GM19397 (cell line): ENCODE results near the gene VIM.
A peak's percentile ranks its signal among the peaks of the same experiment; 100 is the strongest.

Experiments used
- ATAC-seq: cut with Tn5 transposase; IDR thresholded peaks from one replicate; pipeline ENCODE4 v1.9.1; 2021; ENCODE audit warnings: mild to moderate bottlenecking, moderate library complexity; ENCODE audit not compliant: unreplicated experiment

Gene VIM

DNA sequence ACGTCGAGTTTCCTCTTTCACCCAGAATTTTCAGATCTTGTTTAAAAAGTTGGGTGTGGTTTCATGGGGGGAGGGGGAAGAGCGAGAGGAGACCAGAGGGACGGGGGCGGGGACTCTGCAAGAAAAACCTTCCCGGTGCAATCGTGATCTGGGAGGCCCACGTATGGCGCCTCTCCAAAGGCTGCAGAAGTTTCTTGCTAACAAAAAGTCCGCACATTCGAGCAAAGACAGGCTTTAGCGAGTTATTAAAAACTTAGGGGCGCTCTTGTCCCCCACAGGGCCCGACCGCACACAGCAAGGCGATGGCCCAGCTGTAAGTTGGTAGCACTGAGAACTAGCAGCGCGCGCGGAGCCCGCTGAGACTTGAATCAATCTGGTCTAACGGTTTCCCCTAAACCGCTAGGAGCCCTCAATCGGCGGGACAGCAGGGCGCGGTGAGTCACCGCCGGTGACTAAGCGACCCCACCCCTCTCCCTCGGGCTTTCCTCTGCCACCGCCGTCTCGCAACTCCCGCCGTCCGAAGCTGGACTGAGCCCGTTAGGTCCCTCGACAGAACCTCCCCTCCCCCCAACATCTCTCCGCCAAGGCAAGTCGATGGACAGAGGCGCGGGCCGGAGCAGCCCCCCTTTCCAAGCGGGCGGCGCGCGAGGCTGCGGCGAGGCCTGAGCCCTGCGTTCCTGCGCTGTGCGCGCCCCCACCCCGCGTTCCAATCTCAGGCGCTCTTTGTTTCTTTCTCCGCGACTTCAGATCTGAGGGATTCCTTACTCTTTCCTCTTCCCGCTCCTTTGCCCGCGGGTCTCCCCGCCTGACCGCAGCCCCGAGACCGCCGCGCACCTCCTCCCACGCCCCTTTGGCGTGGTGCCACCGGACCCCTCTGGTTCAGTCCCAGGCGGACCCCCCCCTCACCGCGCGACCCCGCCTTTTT lies at the start of gene VIM:
TSS of gene VIM (plus strand) at position 151 of the 925 bp plus-strand sequence. CDS start 1,182 bp downstream, outside the sequence.
- ATAC-seq: peak; percentile 40

DNA sequence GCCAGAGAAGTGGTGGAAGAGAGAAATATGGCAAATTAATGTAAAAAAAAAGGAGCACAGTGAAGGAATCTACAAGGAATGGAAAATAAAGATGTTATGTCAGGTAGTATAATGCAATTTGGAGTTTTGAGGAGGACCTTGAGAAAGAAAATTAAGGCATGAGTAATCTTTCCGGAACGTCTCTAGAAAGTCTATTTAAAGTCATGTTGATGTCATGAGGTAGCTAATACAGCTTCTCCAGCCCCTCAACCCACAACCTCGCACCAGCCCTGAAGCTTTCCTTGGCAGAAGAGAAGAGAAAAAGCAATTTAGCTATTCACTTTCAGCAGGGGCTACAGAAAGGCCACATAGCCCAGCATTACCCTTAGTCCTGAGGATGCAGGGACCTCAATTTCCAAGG lies 49.0 kb upstream of the VIM start:
- ATAC-seq: no peak

- no peak for ATAC-seq
These were observed 46.9 kb upstream of the VIM start for GRCh38 chr10:17181110-17181509.

GRCh38 chr10:17181751-17182150 lies 46.3 kb upstream of the VIM start:
- ATAC-seq: no peak

DNA sequence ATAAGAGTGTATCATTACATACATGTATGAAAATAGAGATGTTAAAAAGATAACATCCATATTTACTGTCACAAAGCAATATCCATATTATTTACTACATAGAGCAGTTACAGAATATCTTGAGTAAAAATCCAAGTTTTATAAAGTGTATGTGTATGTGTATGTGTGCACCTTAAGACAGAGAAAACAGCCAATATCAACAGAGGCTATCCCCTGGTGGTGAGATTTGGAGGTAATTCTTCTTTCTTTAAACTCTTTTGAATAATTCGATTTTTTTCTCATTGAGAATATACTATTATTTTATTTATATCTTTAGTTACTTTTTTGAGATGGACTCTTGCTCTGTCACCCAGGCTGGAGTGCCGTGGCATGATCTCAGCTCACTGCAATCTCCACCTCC lies 44.9 kb upstream of the VIM start:
- no peak for ATAC-seq

GRCh38 chr10:17185873-17186272 lies 42.2 kb upstream of the VIM start:
- ATAC-seq: no peak

DNA sequence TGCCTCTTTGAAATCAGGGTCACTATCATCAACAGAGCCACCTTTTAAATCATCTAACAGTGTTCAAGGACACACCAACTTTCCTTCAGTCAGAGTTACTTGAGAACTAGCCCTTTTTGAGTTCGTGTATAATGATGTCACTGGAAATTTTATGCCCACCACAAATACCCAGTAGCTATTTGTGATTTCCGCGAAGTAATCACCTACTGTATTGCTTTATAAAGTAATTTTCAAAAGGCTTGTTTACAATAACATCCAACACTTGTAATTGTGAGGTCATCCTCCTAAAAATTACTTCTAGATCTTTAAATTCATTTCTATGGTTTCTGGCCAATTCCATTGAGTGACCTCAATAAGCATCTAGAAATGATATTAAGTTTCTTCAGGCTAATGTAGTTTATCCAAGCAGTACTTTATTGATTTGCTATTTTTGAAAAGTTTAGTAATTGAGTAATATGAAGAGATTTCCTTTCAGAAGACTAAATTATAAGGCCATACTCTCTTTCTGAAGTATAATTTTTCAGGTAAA lies 39.3 kb upstream of the VIM start:
- ATAC-seq: no peak

- no peak for ATAC-seq
These were observed 37.4 kb upstream of the VIM start for GRCh38 chr10:17190602-17191001.

- ATAC-seq: no peak
These were observed 33.0 kb upstream of the VIM start for GRCh38 chr10:17195083-17195482.

DNA sequence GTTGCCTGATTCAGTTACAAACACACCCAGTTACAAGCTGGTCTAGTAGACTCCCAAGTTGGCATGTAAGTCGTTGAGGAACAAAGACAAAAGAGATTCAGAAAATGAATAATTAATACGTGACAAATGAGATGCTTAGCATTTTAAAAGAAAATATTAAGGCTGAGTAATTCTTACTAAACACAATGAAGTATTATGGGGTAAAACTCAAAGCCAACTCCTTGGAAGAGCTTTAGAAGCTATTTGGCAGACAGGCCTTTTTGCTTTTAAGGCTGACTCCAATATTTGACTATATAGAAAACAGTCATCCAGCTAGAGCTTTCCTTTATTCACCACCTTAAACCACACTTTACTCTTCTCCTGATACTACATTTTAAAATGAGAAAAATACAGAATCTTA lies 32.0 kb upstream of the VIM start:
- no peak for ATAC-seq

GRCh38 chr10:17196573-17196972 lies 31.5 kb upstream of the VIM start:
- ATAC-seq: no peak

GRCh38 chr10:17199351-17199804 lies 28.7 kb upstream of the VIM start:
- no peak for ATAC-seq

DNA sequence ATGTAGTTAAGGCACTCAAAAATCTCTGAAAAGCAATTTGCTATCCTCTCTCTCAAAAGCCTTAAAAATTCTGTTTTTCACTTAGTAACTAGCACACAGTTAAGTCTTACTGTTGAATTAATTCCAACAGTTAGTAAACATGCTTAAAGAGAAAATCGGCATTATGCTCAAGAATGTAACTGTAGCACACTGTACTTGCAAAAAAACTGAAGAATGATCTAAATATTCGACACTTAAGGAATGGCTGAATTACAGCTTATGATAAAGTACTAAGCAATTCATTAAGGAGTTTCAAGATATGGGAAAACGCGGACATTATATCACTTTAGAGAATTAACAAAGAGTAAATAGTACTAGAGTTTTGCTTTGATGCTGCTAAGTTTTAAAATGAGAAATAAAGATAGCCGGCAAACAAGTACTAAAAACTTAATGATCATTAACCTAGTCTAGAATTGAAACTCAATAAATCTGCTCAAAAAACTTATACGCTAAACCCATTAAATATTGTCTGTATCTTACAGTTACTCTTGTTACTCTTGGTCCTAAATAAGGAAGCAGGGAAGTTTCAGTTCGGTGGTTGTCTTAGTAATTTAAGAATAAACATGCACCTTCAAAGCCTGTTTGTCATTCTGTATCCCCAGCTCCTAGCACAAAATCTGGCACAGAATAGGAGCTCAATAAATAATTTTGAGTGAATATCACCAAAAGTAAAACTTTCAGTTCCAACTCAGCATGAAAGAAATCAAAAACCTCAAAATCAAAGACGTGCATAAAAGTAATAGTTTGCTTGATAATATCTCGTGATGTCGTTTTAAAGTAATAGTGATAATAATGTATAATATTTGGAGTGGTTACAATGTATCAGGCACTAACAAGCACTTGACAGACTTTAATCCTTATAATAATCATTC lies 27.8 kb upstream of the VIM start:
- no peak for ATAC-seq

DNA sequence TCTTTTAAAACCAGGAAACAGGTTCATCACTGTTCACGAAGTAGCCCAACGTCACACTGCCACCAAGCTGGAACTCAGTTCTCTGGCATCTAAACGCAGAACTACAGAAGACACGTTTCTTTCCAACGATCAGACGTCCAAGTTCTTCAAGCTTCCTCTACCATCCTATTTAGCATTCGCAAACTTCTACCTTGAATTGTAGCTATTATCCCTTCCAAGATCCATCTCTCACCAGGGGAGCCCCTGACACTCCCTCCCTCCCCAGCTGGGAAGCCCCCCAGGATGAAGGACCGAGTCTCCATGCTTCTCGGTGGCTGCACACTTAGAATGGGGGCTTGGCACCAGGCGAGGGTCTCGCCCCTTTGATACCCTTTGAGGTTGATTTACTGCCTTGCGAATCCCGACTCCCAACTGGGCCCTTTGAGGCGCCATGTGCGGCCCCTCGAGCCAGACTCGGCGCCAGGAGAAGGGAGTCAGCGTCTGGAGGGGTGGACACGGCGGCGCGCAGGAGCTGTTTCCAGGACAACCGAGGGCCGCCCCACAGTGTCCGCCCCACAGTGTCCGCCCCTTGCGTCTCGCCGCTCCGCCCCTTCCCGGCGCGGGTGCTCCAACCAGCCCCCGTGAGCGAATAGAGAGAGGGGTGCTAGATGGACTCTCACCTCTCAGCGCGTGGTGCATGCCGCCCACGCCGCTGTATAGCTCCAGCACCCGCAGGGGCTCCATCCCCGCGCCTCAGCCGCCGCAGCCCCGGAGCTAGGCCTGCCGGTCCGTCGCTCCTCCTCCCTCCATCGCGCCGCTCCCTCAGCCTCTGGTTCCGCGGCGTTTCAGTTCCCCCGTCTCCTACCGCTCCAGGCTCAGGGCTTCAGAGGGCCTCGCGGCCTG lies 26.9 kb upstream of the VIM start, which contains the start of gene TRDMT1:
TSS of gene TRDMT1 (minus strand) at position 761 of the 882 bp plus-strand sequence. CDS start at position 723, 38 bp downstream.
- peak; percentile 96 for ATAC-seq

GRCh38 chr10:17201794-17202116 lies 26.3 kb upstream of the VIM start:
- no peak for ATAC-seq

DNA sequence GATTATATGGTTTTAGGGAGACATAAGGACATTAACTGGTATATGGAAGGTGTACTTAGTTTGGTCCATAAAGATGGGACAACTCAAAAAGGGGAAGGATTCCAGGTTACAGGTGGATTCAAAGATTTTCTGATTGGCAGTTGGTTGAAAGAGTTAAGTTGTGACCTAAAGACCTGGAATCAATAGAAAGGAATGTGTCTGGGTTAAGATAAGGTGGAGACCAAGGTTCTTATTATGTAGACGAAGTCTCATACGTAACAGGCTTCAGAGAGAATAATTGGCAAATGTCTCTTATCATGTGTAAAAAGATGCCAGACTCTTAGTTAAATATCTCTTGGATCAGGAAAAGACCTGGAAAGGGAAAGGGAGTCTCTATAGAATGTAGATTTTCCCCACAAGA lies 25.5 kb upstream of the VIM start:
- ATAC-seq: no peak

GRCh38 chr10:17202999-17203398 lies 25.0 kb upstream of the VIM start:
- no peak for ATAC-seq

GRCh38 chr10:17203416-17203815 lies 24.6 kb upstream of the VIM start:
- no peak for ATAC-seq

DNA sequence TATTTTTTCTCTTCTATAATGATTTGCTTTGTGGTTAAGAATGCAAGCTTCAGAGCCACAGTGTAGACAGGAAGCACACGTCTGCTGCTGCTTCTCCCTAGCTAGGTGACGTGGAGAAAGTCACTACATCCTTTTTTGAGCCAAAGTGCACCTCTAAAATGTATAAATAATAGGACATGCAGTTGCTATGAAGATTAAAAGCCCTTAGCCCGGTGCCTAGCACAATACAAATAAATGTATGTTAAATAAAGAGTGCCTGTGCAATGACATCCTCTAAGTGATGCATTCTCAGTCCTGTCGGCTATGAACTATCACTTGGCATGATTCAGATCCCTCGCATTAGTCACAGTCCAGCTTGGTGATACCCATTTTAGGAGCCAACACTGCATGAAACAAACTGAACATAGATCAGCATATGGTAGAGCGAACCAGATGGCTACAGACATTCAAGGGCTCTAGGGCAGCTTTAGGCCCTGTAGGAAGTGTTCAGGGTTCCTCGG lies 21.8 kb upstream of the VIM start:
- ATAC-seq: peak; percentile 51

DNA sequence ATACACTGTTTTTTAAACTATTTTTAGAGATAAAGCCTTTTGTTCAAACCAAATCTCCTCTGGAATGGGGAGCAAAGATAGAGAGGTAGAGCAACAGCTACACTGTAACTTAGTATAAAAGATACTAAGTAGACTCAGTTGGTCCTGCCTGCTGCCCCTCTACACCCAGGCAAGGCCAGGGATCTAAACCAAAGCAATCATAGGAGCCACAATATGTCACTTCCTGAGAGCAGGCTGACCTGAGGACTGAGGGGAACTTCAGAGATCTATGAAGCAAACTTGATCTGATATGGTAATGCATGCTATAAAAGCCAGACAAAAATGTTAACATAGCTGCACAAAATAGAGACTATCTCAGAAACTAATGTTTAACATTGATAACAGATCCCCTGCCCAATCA lies 19.6 kb upstream of the VIM start:
- ATAC-seq: no peak
